ENCODE measurements around the gene CHCHD3.

Gene CHCHD3

DNA sequence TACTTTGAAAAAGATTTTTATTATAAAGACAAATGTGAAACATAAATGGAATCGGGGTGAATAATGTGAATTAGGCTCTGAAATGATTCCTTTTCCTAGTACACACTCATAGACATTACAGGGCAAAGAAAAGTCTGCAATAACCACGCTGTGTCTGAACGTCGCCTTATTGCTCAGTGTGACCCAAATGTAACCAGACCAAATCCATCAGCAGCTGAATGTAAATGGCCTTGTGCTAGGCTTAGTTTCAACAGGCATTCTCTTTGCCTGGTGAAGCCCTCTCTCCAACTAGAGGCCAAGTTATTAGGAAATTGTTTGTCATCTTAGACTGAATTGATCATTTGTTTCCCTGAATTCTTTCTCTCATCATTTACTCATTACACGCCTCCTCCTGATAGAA, 225.5 kb downstream of the CHCHD3 start:
- Histone ChIP-seq H3K9ac (ENCODE audit: low read depth, low read length) (no peak overlapping the region), H3K4me3 (ENCODE audit: low read length) (no peak overlapping the region), H3K36me3 (ENCODE audit: insufficient read depth, low read depth, low read length) (no peaks in the 10 kb centered on the region), H3K4me1 (ENCODE audit: insufficient read depth, low read length) (peaks cover 9% of the 10 kb centered on the region; the same call in 1 of the 2 replicates), H3K27me3 (ENCODE audit: insufficient read depth, low read length) (no peaks in the 10 kb centered on the region), H3K9me3 (ENCODE audit: insufficient read depth, low read depth, low read length) (no peaks in the 10 kb centered on the region), H3K27ac (ENCODE audit: low read length) (no peak overlapping the region)

DNA sequence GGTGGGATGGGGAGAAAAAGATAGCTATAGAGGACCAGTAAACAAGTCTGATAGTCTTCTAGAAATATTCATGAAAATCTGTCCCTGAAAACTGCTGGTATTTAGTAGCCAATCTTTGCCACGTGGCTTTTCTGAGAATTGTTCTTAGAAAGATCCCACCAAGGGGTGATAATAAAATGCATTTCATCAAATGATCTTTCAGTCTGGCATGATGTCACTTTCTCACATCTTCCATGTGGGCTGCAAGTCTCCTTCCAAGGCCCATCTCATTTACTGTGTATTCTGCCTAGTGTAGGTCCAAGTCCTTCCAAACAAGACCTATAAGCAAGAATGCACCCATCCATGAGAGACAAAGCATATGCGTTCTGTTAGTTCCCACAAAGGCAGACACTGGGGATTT, 226.0 kb downstream of the CHCHD3 start:
- no peaks in the 10 kb centered on the region for H3K9me3 ChIP-seq (ENCODE audit: insufficient read depth, low read depth, low read length)
- H3K27ac ChIP-seq (ENCODE audit: low read length), result no peak overlapping the region
- no peak overlapping the region for H3K9ac ChIP-seq (ENCODE audit: low read depth, low read length)
- H3K4me1 ChIP-seq (ENCODE audit: insufficient read depth, low read length), result peaks cover 9% of the 10 kb centered on the region; the same call in 1 of the 2 replicates
- no peaks in the 10 kb centered on the region for H3K36me3 ChIP-seq (ENCODE audit: insufficient read depth, low read depth, low read length)
- H3K27me3 ChIP-seq (ENCODE audit: insufficient read depth, low read length), result no peaks in the 10 kb centered on the region
- H3K4me3 ChIP-seq (ENCODE audit: low read length), result no peak overlapping the region

DNA sequence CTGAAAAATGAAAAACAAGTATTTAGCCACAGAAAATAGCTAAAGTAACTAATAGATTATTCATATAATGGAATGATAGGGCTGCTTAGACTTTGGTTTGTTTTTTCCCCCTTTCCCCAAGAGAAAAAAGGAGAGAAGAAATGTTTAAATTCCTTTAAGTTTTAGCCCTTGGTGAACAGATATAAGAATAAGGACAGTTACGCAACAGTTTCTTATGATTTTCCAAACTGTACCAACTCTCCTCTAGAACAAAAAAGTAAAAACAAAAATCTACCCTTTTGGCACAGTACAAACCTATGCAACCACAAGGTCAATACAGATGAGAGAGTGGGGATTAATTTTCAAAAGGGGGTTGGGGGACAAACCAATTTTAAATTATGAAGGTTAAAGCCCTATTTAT, 227.7 kb downstream of the CHCHD3 start:
- H3K4me1 ChIP-seq (ENCODE audit: insufficient read depth, low read length), result peaks cover 9% of the 10 kb centered on the region; the same call in 1 of the 2 replicates
- H3K27ac ChIP-seq (ENCODE audit: low read length), result no peak overlapping the region
- no peaks in the 10 kb centered on the region for H3K27me3 ChIP-seq (ENCODE audit: insufficient read depth, low read length)
- no peak overlapping the region for H3K9ac ChIP-seq (ENCODE audit: low read depth, low read length)
- no peaks in the 10 kb centered on the region for H3K9me3 ChIP-seq (ENCODE audit: insufficient read depth, low read depth, low read length)
- no peaks in the 10 kb centered on the region for H3K36me3 ChIP-seq (ENCODE audit: insufficient read depth, low read depth, low read length)
- H3K4me3 ChIP-seq (ENCODE audit: low read length), result no peak overlapping the region

DNA sequence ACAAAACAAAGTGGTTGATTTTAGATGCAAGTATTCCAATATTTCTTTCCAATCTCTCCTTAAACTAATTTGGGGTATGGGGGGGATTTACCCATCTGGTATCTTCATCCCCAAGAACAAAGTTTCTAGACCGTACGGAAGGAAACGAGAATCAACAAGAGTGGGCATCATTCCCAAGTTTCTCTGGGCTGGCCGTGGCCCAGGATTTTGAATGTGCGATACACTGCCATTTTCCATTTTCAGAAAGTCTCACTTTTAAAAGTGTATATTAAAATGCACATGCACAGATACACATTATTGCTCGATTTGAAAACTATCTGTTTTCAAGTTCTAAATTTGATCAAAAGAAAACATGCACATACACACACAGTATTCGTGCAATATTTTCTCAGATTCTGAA, 234.5 kb downstream of the CHCHD3 start:
- Histone ChIP-seq H3K9me3 (ENCODE audit: insufficient read depth, low read depth, low read length) (no peaks in the 10 kb centered on the region), H3K4me1 (ENCODE audit: insufficient read depth, low read length) (peaks cover 6% of the 10 kb centered on the region; the same call in 1 of the 2 replicates), H3K36me3 (ENCODE audit: insufficient read depth, low read depth, low read length) (no peaks in the 10 kb centered on the region), H3K27ac (ENCODE audit: low read length) (no peak overlapping the region), H3K4me3 (ENCODE audit: low read length) (no peak overlapping the region), H3K9ac (ENCODE audit: low read depth, low read length) (no peak overlapping the region), H3K27me3 (ENCODE audit: insufficient read depth, low read length) (no peaks in the 10 kb centered on the region)

DNA sequence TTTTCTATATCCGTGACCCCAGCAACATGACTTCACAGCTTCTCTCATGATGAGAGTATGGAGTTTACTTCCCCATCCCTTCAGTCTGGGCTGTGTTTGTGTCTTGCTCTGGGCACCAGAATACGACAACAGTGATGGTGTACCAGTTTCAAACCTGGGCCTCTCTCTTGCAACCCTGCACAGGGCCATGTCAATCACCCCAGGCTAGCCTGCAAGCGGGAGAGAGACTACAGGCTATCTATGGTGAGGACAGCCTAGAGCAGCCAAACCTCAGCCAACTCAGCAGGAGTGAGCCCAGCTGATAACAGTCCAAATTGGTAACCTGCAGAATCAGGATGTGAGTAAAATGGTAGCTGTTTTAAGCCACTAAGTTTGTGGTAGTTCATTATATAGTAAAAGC, 235.8 kb downstream of the CHCHD3 start:
- Histone ChIP-seq H3K36me3 (ENCODE audit: insufficient read depth, low read depth, low read length) (no peaks in the 10 kb centered on the region), H3K9me3 (ENCODE audit: insufficient read depth, low read depth, low read length) (no peaks in the 10 kb centered on the region), H3K4me1 (ENCODE audit: insufficient read depth, low read length) (peaks cover 6% of the 10 kb centered on the region; the same call in 1 of the 2 replicates), H3K27me3 (ENCODE audit: insufficient read depth, low read length) (no peaks in the 10 kb centered on the region), H3K4me3 (ENCODE audit: low read length) (no peak overlapping the region), H3K9ac (ENCODE audit: low read depth, low read length) (no peak overlapping the region), H3K27ac (ENCODE audit: low read length) (no peak overlapping the region)

DNA sequence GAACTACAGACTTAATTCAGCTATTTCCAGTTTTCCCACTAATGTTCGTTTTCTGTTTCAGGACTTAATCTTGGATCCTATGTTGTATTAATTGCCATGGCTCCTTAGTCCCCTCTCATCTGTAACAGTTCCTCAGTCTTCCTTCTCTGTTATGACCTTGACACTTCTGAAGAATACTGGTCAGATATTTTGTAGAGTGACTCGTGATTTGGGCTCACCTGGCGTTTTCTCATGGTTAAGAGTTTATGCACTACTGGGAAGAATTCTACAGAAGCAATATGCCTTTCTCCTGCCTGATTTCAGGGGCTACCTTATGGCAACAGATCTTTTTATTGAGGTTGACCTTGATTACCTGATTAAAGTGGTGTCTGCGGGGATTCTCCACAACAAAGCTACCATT, 239.4 kb downstream of the CHCHD3 start:
- H3K27me3 ChIP-seq (ENCODE audit: insufficient read depth, low read length), result no peaks in the 10 kb centered on the region
- no peaks in the 10 kb centered on the region for H3K9me3 ChIP-seq (ENCODE audit: insufficient read depth, low read depth, low read length)
- no peak overlapping the region for H3K27ac ChIP-seq (ENCODE audit: low read length)
- H3K36me3 ChIP-seq (ENCODE audit: insufficient read depth, low read depth, low read length), result no peaks in the 10 kb centered on the region
- no peak overlapping the region for H3K4me3 ChIP-seq (ENCODE audit: low read length)
- H3K9ac ChIP-seq (ENCODE audit: low read depth, low read length), result no peak overlapping the region
- H3K4me1 ChIP-seq (ENCODE audit: insufficient read depth, low read length), result no peaks in the 10 kb centered on the region

DNA sequence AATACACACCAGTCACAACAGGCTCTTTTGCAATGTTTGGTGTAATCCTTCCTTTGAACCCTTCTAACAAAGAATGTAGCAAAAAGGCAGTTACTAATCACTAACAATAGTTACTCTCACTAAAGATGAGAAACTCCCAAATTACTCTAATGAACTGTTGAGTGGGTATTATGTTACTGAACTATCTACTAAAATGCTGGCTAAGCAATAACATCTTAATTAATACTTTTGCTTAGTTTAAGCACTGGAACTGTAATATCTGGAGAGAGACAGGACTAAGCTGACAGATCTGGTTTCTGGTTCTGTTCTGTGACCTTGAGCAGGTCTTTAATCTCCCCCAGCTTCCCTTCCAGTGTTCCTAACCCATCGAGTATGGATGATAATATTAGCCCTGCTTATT, 241.7 kb downstream of the CHCHD3 start:
- no peaks in the 10 kb centered on the region for H3K9me3 ChIP-seq (ENCODE audit: insufficient read depth, low read depth, low read length)
- no peak overlapping the region for H3K27ac ChIP-seq (ENCODE audit: low read length)
- no peak overlapping the region for H3K9ac ChIP-seq (ENCODE audit: low read depth, low read length)
- no peaks in the 10 kb centered on the region for H3K36me3 ChIP-seq (ENCODE audit: insufficient read depth, low read depth, low read length)
- H3K27me3 ChIP-seq (ENCODE audit: insufficient read depth, low read length), result no peaks in the 10 kb centered on the region
- H3K4me3 ChIP-seq (ENCODE audit: low read length), result no peak overlapping the region
- no peaks in the 10 kb centered on the region for H3K4me1 ChIP-seq (ENCODE audit: insufficient read depth, low read length)

DNA sequence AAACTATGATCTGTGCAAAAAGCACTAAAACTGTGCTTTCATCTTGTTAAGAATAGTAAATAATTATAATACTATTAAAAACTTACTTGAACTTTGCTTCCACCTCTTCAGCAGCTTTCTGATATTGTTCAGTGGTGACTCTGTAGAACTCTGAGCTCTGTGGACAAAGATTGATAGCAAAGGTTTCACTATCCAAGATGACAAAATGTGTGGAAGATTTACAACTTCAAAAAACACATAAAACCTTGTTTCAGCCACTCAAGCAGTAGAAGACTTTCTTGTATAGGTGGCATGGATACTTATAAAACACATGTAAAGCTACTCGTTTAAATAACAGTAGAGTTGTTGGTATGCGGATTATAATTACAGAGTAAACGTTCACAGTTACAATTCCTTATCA, 243.6 kb downstream of the CHCHD3 start:
- Histone ChIP-seq H3K4me3 (ENCODE audit: low read length) (no peak overlapping the region), H3K9me3 (ENCODE audit: insufficient read depth, low read depth, low read length) (no peaks in the 10 kb centered on the region), H3K27me3 (ENCODE audit: insufficient read depth, low read length) (no peaks in the 10 kb centered on the region), H3K4me1 (ENCODE audit: insufficient read depth, low read length) (no peaks in the 10 kb centered on the region), H3K9ac (ENCODE audit: low read depth, low read length) (no peak overlapping the region), H3K27ac (ENCODE audit: low read length) (no peak overlapping the region), H3K36me3 (ENCODE audit: insufficient read depth, low read depth, low read length) (no peaks in the 10 kb centered on the region)

DNA sequence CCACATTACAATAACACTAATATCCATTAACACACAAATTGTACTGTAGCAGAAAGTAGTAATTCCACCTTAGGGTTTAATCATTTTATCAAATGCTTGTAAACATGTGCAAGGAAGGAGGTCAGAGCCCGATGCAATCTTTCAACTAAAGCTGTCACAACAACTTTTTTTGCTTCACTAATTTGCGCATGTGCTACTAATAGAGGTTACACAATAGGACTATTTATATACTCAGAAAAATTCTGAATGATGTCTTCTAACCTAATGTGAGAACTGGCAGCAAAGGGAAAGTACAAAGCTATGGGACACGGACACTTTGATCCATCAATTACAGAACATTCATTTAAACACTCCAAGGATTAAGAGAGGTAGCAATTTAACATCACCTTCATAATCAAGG, 244.4 kb downstream of the CHCHD3 start:
- no peak overlapping the region for H3K4me3 ChIP-seq (ENCODE audit: low read length)
- H3K36me3 ChIP-seq (ENCODE audit: insufficient read depth, low read depth, low read length), result no peaks in the 10 kb centered on the region
- no peak overlapping the region for H3K9ac ChIP-seq (ENCODE audit: low read depth, low read length)
- no peaks in the 10 kb centered on the region for H3K27me3 ChIP-seq (ENCODE audit: insufficient read depth, low read length)
- peaks cover 6% of the 10 kb centered on the region for H3K4me1 ChIP-seq (ENCODE audit: insufficient read depth, low read length)
- no peak overlapping the region for H3K27ac ChIP-seq (ENCODE audit: low read length)
- H3K9me3 ChIP-seq (ENCODE audit: insufficient read depth, low read depth, low read length), result no peaks in the 10 kb centered on the region

DNA sequence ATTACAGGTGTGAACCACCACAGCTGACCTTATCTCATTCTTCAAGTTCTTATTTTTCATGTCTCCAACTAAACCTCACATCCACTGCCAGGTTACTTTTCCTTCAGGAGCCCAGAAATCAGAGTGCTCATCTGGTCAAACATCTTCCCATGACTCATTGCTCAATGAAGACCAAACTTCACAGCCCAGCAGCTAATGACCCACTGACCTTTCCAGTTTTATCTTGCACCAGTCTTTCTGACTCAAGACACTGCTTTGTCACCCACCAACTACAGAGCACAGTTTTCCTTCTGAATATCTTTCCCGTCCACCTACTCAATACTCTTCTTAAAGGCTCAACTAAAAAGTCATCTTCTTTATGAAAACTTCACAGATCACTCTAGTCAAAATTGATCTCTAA, 245.1 kb downstream of the CHCHD3 start:
- Histone ChIP-seq H3K4me1 (ENCODE audit: insufficient read depth, low read length) (peaks cover 6% of the 10 kb centered on the region), H3K9ac (ENCODE audit: low read depth, low read length) (no peak overlapping the region), H3K27ac (ENCODE audit: low read length) (no peak overlapping the region), H3K9me3 (ENCODE audit: insufficient read depth, low read depth, low read length) (no peaks in the 10 kb centered on the region), H3K4me3 (ENCODE audit: low read length) (no peak overlapping the region), H3K27me3 (ENCODE audit: insufficient read depth, low read length) (no peaks in the 10 kb centered on the region), H3K36me3 (ENCODE audit: insufficient read depth, low read depth, low read length) (no peaks in the 10 kb centered on the region)

DNA sequence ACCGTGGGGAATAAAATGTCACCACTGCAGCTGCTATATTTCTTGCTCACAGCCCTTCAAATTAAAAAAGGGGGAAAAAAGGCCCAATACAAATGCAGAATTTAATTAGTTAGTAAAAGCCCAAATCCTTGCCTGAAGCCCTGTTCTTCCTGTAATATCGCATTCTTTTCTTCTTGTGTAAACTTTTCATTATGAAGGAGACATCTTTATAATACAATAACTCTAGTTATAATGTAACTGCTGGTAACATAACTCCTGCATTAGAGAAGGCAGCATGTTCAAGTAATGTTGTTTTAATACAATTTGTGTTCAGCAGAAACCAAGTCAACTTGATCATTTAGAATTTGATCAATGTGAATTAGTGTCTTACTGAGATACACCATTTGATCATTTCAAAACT, 250.9 kb downstream of the CHCHD3 start:
- Histone ChIP-seq H3K27ac (ENCODE audit: low read length) (no peak overlapping the region), H3K36me3 (ENCODE audit: insufficient read depth, low read depth, low read length) (no peaks in the 10 kb centered on the region), H3K27me3 (ENCODE audit: insufficient read depth, low read length) (no peaks in the 10 kb centered on the region), H3K9me3 (ENCODE audit: insufficient read depth, low read depth, low read length) (no peaks in the 10 kb centered on the region), H3K4me1 (ENCODE audit: insufficient read depth, low read length) (peaks cover 6% of the 10 kb centered on the region), H3K9ac (ENCODE audit: low read depth, low read length) (no peak overlapping the region), H3K4me3 (ENCODE audit: low read length) (no peak overlapping the region)

DNA sequence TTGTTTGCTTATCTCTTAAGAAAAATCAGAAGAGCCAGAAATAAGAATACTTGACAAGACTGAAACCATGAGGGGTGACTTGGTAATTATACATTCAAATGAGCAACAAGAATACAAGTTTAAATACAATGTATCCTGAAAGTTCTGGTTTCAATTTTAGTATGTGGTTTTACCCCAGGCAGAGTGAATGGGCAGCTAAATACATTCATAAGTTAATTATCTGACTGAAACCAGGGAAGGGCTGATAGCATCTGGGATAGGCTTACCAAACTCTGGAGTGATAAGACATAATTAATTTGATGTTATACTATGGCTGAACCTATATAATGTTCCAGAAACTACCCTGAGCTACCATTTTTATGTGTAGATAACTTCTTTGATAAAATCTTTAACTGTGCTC, 253.4 kb downstream of the CHCHD3 start:
- Histone ChIP-seq H3K4me1 (ENCODE audit: insufficient read depth, low read length) (peaks cover 6% of the 10 kb centered on the region), H3K27ac (ENCODE audit: low read length) (no peak overlapping the region), H3K4me3 (ENCODE audit: low read length) (no peak overlapping the region), H3K36me3 (ENCODE audit: insufficient read depth, low read depth, low read length) (no peaks in the 10 kb centered on the region), H3K9ac (ENCODE audit: low read depth, low read length) (no peak overlapping the region), H3K27me3 (ENCODE audit: insufficient read depth, low read length) (no peaks in the 10 kb centered on the region), H3K9me3 (ENCODE audit: insufficient read depth, low read depth, low read length) (no peaks in the 10 kb centered on the region)
